ENCODE data around the gene AGMAT. TPM values are rescaled to one million over a fixed set of nuclear protein-coding genes. Genes with fewer than 3 reads are reported as not detected.

The AGMAT gene
- total and polyA plus RNA-seq, 2 of the 4 experiments (the other 2 are of a cell fraction) = 0.18 to 0.26 TPM

DNA sequence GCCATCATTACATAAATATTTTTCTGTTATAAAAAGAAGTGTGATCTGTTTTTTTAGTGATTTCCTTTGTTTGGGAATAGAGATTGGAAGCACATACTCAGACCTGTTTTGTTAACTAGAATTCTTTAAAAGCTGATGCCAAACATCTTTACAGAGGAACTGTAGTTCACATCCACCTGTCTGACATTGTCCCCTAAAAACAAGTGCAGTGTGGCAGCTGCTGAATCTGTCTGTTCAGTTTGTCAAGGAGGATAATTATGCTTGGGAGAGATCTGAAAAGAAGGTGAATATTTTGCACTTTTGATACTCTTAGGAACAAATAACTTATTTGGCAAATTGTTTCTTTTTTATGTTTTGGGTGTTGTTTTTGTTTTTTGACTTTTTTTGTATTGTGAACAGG lies 13.6 kb downstream of the AGMAT start:
- Histone ChIP-seq H2AFZ (replicated peaks; ENCODE audit: low read length, poor library complexity) (no peak overlapping the region), H3K9me1 (ENCODE audit: insufficient read depth, low read length) (peaks cover 2% of the 10 kb centered on the region; the same call in 1 of the 2 replicates), H2AK9ac (replicated peaks; ENCODE audit: low read depth, low read length, poor library complexity) (no peak overlapping the region), H3K9me3 (ENCODE audit: control insufficient read depth, insufficient read depth, low read length) (no peaks in the 10 kb centered on the region), H2AK5ac (ENCODE audit: low read depth, low read length) (no peak overlapping the region), H4K20me1 (ENCODE audit: insufficient read depth, low read length) (no peaks in the 10 kb centered on the region), H3K4me1 (ENCODE audit: control insufficient read depth, insufficient read depth, low read length) (no peaks in the 10 kb centered on the region), H3K4me2 (ENCODE audit: low read depth, low read length) (no peak overlapping the region), H2BK5ac (ENCODE audit: low read depth, low read length, poor library complexity, severe bottlenecking) (no peak overlapping the region), H4K91ac (ENCODE audit: insufficient read depth, low read depth, low read length) (no peak overlapping the region), H2BK20ac (ENCODE audit: low read depth, low read length) (no peak overlapping the region), H3K4ac (ENCODE audit: low read depth, low read length) (no peak overlapping the region), H2BK15ac (ENCODE audit: low read depth, low read length) (no peak overlapping the region), H3K18ac (ENCODE audit: low read depth, low read length) (no peak overlapping the region), H3K27ac (ENCODE audit: insufficient read depth, low read length) (no peak overlapping the region), H3K56ac (ENCODE audit: extremely low read depth, insufficient read depth, low read length) (no peak overlapping the region), H3K36me3 (ENCODE audit: control insufficient read depth, insufficient read depth, low read length) (peaks cover 25% of the 10 kb centered on the region), H4K8ac (ENCODE audit: low read depth in 2 of 2, low read length in 2 of 2) (no peak overlapping the region), H4K5ac (ENCODE audit: low read depth, low read length) (no peak overlapping the region), H3K14ac (replicated peaks; ENCODE audit: low read depth, low read length) (no peak overlapping the region), H3K4me3 (ENCODE audit: insufficient read depth, low read depth, low read length) (no peak overlapping the region), H3K79me1 (ENCODE audit: low read depth in 1 of 2, low read length in 2 of 2) (0 out of 4 replicates have a peak, but pooled peaks cover 0 to 4% of the 10 kb centered on the region in 2 experiments), H3K23ac (ENCODE audit: low read depth, low read length) (no peak overlapping the region), H3K27me3 (ENCODE audit: control insufficient read depth, insufficient read depth, low read length) (no peaks in the 10 kb centered on the region), H3K9ac (ENCODE audit: low read depth, low read length) (no peak overlapping the region), H2BK120ac (ENCODE audit: low read depth, low read length) (no peak overlapping the region)
- ATAC-seq (ENCODE audit: low read depth) (no peak), DNase-seq (no peak)
- ChIA-PET POLR2A (ENCODE audit: unreplicated experiment) (no interaction called here), CTCF (interaction anchor here (0.6 kb wide), 1 partner anchor 10 kb away, joined by 3 read pairs; no protein-coding TSS in a partner anchor)
- TF ChIP-seq MAFK (IDR thresholded peaks at IDR 0.05; ENCODE audit: low read depth, low read length) = no peak
- TF ChIP-seq, protein P1, sequence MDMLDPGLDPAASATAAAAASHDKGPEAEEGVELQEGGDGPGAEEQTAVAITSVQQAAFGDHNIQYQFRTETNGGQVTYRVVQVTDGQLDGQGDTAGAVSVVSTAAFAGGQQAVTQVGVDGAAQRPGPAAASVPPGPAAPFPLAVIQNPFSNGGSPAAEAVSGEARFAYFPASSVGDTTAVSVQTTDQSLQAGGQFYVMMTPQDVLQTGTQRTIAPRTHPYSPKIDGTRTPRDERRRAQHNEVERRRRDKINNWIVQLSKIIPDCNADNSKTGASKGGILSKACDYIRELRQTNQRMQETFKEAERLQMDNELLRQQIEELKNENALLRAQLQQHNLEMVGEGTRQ (IDR thresholded peaks at IDR 0.05; ENCODE audit: low read depth, low read length) = no peak
- TF ChIP-seq MXI1 (IDR thresholded peaks at IDR 0.05; ENCODE audit: borderline replicate concordance, low read depth, low read length) = no peak
- no peak for TF ChIP-seq RAD21 (IDR thresholded peaks at IDR 0.05; ENCODE audit: low read length)
- TF ChIP-seq RCOR1 (IDR thresholded peaks at IDR 0.05; ENCODE audit: insufficient replicate concordance, low read length) = no peak
- TF ChIP-seq CHD1 (IDR thresholded peaks at IDR 0.05; ENCODE audit: low read depth, low read length) = no peak
- no peak for TF ChIP-seq BHLHE40 (IDR thresholded peaks at IDR 0.05; ENCODE audit: low read depth, low read length)
- TF ChIP-seq POLR2A (IDR thresholded peaks at IDR 0.05; ENCODE audit: low read depth, low read length) = no peak
- no peak for TF ChIP-seq NFE2L2 (IDR thresholded peaks at IDR 0.05; ENCODE audit: low read depth, low read length)
- TF ChIP-seq, protein P2, sequence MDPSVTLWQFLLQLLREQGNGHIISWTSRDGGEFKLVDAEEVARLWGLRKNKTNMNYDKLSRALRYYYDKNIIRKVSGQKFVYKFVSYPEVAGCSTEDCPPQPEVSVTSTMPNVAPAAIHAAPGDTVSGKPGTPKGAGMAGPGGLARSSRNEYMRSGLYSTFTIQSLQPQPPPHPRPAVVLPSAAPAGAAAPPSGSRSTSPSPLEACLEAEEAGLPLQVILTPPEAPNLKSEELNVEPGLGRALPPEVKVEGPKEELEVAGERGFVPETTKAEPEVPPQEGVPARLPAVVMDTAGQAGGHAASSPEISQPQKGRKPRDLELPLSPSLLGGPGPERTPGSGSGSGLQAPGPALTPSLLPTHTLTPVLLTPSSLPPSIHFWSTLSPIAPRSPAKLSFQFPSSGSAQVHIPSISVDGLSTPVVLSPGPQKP (IDR thresholded peaks at IDR 0.05; ENCODE audit: borderline replicate concordance, low read depth, low read length) = no peak
- TF ChIP-seq CEBPB (IDR thresholded peaks at IDR 0.05; ENCODE audit: low read depth, low read length) = no peak
- intact Hi-C loops (cut with micrococcal nuclease) = no loop called here
- no TSS peak for BruUV-seq (replicated peaks)
- in situ Hi-C loops (cut with MboI; ENCODE audit: low sequenced_read_pairs) = no loop called here
- dilution Hi-C loops (cut with HindIII; ENCODE audit: low sequenced_read_pairs, unreplicated experiment) = no loop called here

Measured in IMR-90 (cell line).